PC-9 (cell line): ENCODE measurements around the gene TMEM231. TPM values are rescaled to one million over a fixed set of nuclear protein-coding genes. Genes with fewer than 3 reads are reported as not detected.

Source experiments
- BruUV-seq: library from RNA; stranded (reverse); fragments of 400-500 nt; replicated peaks from 2 replicates; lab custom pipeline; 2021; lab: Mats Ljungman, UMichigan
- CTCF ChIA-PET: fragments of 300-600 bp; sonication (Branson Sonifier 250); formaldehyde crosslinking; loops from one replicate; lab custom pipeline; 2022; ENCODE audit warnings: antibody characterized with exemption; lab: Charles Lee
- POLR2A ChIA-PET: fragments of 300-600 bp; sonication (Branson Sonifier 250); formaldehyde crosslinking; loops from one replicate; lab custom pipeline; 2022; ENCODE audit warnings: antibody characterized with exemption; ENCODE audit not compliant: unreplicated experiment; lab: Charles Lee
- DNase-seq, 2 experiments: peaks; one replicate each; pipeline versions ENCODE4 v3.0.0 to v3.0.0-alpha.2; 2015 to 2022; ENCODE audit warnings: mixed read lengths in 1 of 2
- H2AFZ ChIP-seq: fragments of 200-600 bp; sonication (generic); 2 replicates; pipeline ENCODE4 v1.8.1; 2017; ENCODE audit warnings: antibody characterized with exemption
- H3F3A ChIP-seq: fragments of 200-600 bp; sonication (generic); 2 replicates; pipeline ENCODE4 v1.8.1; 2017; ENCODE audit warnings: antibody characterized with exemption, mild to moderate bottlenecking, low read depth; ENCODE audit not compliant: insufficient read depth
- H3K27ac ChIP-seq: fragments of 200-600 bp; sonication (generic); 2 replicates; pipeline ENCODE4 v1.6.1; 2016; ENCODE audit warnings: mixed run types
- H3K27me3 ChIP-seq: fragments of 200-600 bp; sonication (generic); 2 replicates; pipeline ENCODE4 v1.6.1; 2016; ENCODE audit warnings: low read depth, mixed run types; ENCODE audit not compliant: insufficient read depth
- H3K36me3 ChIP-seq: fragments of 200-600 bp; sonication (generic); 2 replicates; pipeline ENCODE4 v1.6.1; 2016; ENCODE audit warnings: low read depth, mixed run types
- H3K4me1 ChIP-seq: fragments of 200-600 bp; sonication (generic); replicated peaks from 2 replicates; pipeline ENCODE4 v1.6.1; 2016; ENCODE audit warnings: mixed run types; ENCODE audit not compliant: insufficient read depth
- H3K4me2 ChIP-seq: fragments of 200-600 bp; sonication (generic); 2 replicates; pipeline ENCODE4 v1.6.1; 2017; ENCODE audit warnings: mixed run types
- H3K4me3 ChIP-seq: fragments of 200-600 bp; sonication (generic); 2 replicates; pipeline ENCODE4 v1.6.1; 2016; ENCODE audit warnings: mixed run types
- H3K79me2 ChIP-seq: fragments of 200-600 bp; sonication (generic); 2 replicates; pipeline ENCODE4 v1.6.1; 2017; ENCODE audit warnings: low read depth, mixed run types
- H3K9me2 ChIP-seq: fragments of 200-600 bp; sonication (generic); 2 replicates; pipeline ENCODE4 v1.8.1; 2017; ENCODE audit warnings: mild to moderate bottlenecking; ENCODE audit not compliant: insufficient read depth
- H3K9me3 ChIP-seq: fragments of 200-600 bp; sonication (generic); 2 replicates; pipeline ENCODE4 v1.8.1; 2016; ENCODE audit warnings: low read depth; ENCODE audit not compliant: insufficient read depth
- H4K20me1 ChIP-seq: fragments of 200-600 bp; sonication (generic); 2 replicates; pipeline ENCODE4 v1.8.1; 2017; ENCODE audit not compliant: insufficient read depth
- CTCF ChIP-seq: fragments of 200-600 bp; sonication (generic); conservative IDR thresholded peaks from 2 replicates; pipeline ENCODE4 v1.6.1; 2017; ENCODE audit warnings: mixed run types, antibody characterized with exemption, mild to moderate bottlenecking, moderate library complexity
- EZH2 ChIP-seq: fragments of 200-600 bp; sonication (generic); IDR thresholded peaks from 2 replicates; pipeline ENCODE4 v1.8.0; 2017; ENCODE audit warnings: antibody characterized with exemption, low read depth
- intact Hi-C: fragments of 100-400 bp; cut with micrococcal nuclease; formaldehyde crosslinking; loops from one replicate; pipeline ENCODE4 v1.10.0; 2022; ENCODE audit not compliant: unreplicated experiment
- total RNA-seq: library from RNA; stranded (reverse); gene quantifications from 2 replicates; pipeline ENCODE4 v1.2.3, GENCODE V29; 2021

TMEM231 gene
- total RNA-seq, 1 experiment from 2014 or later: 18.8 TPM

- TF ChIP-seq CTCF (no peak), EZH2 (no peak)
- H3K4me2 ChIP-seq: no peak within 1 kb of the TSS
- no peaks in the 10 kb centered on the region for H3K9me2 ChIP-seq
- H3K27ac ChIP-seq: no peak within 1 kb of the TSS
- H2AFZ ChIP-seq: no peak within 1 kb of the TSS
- BruUV-seq: no TSS peak
- ChIA-PET CTCF (no interaction called here), POLR2A (no interaction called here)
- H3K27me3 ChIP-seq: no peaks in the 10 kb centered on the region
- no peak for DNase-seq
- no peaks in the 10 kb centered on the region for H3K9me3 ChIP-seq
- H3K4me1 ChIP-seq: no peaks in the 10 kb centered on the region
- H3K79me2 ChIP-seq: no peaks in the 10 kb centered on the region
- H3K4me3 ChIP-seq: no peak within 1 kb of the TSS
- intact Hi-C loops: no loop called here
- no peaks in the 10 kb centered on the region for H4K20me1 ChIP-seq
- H3F3A ChIP-seq: no peaks in the 10 kb centered on the region
- no peaks in the 10 kb centered on the region for H3K36me3 ChIP-seq
These were observed 20.2 kb downstream of the TMEM231 start, which contains the start of gene CHST5 for GRCh38 chr16:75535901-75536300. TSS of gene CHST5 (minus strand) at chr16:75536108. CDS start at chr16:75530384, 5,724 bp downstream.

GRCh38 chr16:75535211-75535843 lies 20.7 kb downstream of the TMEM231 start:
- Histone ChIP-seq H3K4me2 (no peak overlapping the region), H3K27ac (no peak overlapping the region), H3K27me3 (no peaks in the 10 kb centered on the region), H3K4me3 (no peak overlapping the region), H3K4me1 (no peaks in the 10 kb centered on the region), H2AFZ (no peak overlapping the region), H4K20me1 (no peaks in the 10 kb centered on the region), H3K9me3 (no peaks in the 10 kb centered on the region), H3K9me2 (no peaks in the 10 kb centered on the region), H3F3A (no peaks in the 10 kb centered on the region), H3K79me2 (no peaks in the 10 kb centered on the region), H3K36me3 (no peaks in the 10 kb centered on the region)
- POLR2A ChIA-PET: no interaction called here
- no peak for TF ChIP-seq CTCF
- no peak for TF ChIP-seq EZH2
- CTCF ChIA-PET: no interaction called here
- no peak for DNase-seq
- no TSS peak for BruUV-seq
- intact Hi-C loops: no loop called here

- ChIA-PET POLR2A (no interaction called here), CTCF (no interaction called here)
- H4K20me1 ChIP-seq: no peaks in the 10 kb centered on the region
- no peaks in the 10 kb centered on the region for H3F3A ChIP-seq
- no peaks in the 10 kb centered on the region for H3K36me3 ChIP-seq
- H3K9me3 ChIP-seq: no peaks in the 10 kb centered on the region
- TF ChIP-seq CTCF (no peak), EZH2 (no peak)
- no peaks in the 10 kb centered on the region for H3K9me2 ChIP-seq
- intact Hi-C loops: no loop called here
- H3K27ac ChIP-seq: no peak overlapping the region
- H2AFZ ChIP-seq: no peak overlapping the region
- H3K79me2 ChIP-seq: no peaks in the 10 kb centered on the region
- no peak overlapping the region for H3K4me2 ChIP-seq
- no peaks in the 10 kb centered on the region for H3K4me1 ChIP-seq
- DNase-seq: no peak
- no peaks in the 10 kb centered on the region for H3K27me3 ChIP-seq
- no peak overlapping the region for H3K4me3 ChIP-seq
- no TSS peak for BruUV-seq
These were observed 21.4 kb downstream of the TMEM231 start for GRCh38 chr16:75534560-75535205.
